GM21528 (cell line): ENCODE results near the gene FUT9.

Experiments
- ATAC-seq: cut with Tn5 transposase; IDR thresholded peaks from one replicate; pipeline ENCODE4 v1.9.1; 2021; ENCODE audit warnings: mild to moderate bottlenecking, moderate library complexity; ENCODE audit not compliant: unreplicated experiment, low FRiP score

FUT9 gene

GRCh38 chr6:96015518-96016333, at the start of gene FUT9:
FUT9 (plus strand) TSS chr6:96015974; CDS start chr6:96203156, 187,182 bp downstream.
- ATAC-seq: no peak

DNA sequence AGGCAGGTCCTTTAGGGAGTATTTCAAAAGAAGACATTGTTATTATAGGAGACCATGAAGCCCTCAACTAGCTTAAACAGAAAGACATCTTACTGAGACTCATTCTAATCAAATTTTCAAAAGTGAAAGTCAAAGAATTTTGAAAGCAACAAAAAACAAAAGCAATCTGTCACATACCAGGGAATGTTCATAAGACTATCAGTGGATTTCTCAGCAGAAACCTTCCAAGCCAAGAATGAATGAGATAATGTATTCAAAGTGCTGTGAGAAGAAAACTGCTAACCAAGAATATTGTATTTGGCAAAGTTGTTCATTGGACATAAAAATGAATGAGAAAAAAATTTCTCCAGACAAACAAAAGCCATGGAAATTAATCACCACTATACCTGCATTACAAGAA, 48.2 kb upstream of the FUT9 start:
- ATAC-seq: no peak

- ATAC-seq: no peak
These were observed 41.8 kb upstream of the FUT9 start for GRCh38 chr6:95973976-95974375.

- no peak for ATAC-seq
These were observed 37.5 kb upstream of the FUT9 start for GRCh38 chr6:95978230-95978629.

GRCh38 chr6:95991906-95992305, 23.9 kb upstream of the FUT9 start:
- ATAC-seq: no peak

GRCh38 chr6:95994151-95994550, 21.6 kb upstream of the FUT9 start:
- ATAC-seq: no peak

GRCh38 chr6:95998133-95998532, 17.6 kb upstream of the FUT9 start:
- no peak for ATAC-seq

- no peak for ATAC-seq
These were observed 13.7 kb upstream of the FUT9 start for GRCh38 chr6:96001891-96002575.

- ATAC-seq: no peak
These were observed 13.2 kb upstream of the FUT9 start for GRCh38 chr6:96002576-96002910.

DNA sequence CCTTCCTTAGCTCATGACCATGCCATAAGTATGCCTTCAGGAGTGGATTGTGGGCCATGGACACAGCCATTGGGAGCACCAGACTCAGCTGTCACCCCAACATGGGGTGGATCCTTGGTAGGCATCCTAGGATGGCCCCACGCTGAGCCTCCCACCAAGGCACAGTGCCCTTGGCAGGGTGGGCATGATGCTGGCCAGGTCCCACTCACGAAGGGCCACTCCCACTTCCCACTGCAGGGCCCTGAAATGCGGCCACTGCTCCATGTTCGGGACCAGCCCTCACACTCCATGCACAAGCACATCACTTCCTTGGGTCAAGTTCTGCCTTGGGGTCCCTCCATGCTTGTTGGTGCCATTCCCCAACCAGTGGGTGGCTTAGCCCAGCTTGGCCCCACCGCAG, 12.9 kb upstream of the FUT9 start:
- ATAC-seq: no peak

DNA sequence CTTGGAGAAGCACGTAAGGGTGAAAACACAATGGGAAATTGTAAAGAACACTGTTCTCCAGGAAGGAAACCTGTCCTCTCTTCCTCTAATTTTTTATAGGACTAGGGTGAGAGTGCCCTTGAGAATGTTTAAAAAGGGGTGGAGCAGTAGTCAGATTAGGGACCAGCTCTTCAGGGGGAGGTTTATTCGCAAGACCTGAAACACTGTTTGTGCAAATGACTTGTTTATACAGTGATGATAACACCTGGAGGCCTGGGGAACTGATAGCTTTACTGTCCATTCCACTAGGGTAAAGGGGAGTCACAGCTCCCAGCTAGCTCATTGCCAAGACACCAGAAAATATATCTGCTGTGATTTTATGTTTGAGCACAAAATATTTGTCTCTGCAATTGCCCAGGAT, 8.1 kb upstream of the FUT9 start:
- no peak for ATAC-seq

- no peak for ATAC-seq
These were observed 2.2 kb upstream of the FUT9 start for GRCh38 chr6:96013531-96013930.

DNA sequence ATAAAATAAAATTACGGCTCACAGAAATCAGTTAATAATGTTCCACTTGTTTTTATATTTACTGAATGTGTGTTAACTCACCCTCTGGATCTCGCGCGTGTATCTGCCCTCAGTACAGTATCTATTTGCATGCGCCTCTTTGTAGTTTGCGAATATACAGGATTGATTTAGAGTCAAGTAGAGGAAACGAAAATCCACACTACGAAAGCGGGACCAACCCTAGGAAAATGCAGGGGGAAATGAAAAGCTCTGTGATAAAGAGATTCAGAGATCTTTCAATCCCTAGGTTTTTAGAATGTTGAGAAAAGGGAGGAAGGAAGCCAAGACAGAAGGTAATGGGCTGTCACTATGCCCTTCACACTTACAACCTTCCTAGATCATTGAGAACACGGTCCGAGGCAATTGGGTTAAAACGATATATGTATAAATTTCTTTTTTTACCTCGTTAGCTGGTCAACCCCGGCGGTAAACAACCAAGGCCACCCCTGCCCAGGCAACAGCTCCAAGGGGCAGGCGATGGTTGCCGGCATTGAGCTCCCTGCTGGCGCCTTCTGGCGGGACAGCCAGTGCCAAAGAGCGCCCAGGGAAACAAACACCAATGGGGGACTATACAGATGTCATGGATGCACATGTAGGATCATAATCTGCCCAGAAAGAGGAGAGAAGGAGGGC, 792 bp upstream of the FUT9 start:
- no peak for ATAC-seq

DNA sequence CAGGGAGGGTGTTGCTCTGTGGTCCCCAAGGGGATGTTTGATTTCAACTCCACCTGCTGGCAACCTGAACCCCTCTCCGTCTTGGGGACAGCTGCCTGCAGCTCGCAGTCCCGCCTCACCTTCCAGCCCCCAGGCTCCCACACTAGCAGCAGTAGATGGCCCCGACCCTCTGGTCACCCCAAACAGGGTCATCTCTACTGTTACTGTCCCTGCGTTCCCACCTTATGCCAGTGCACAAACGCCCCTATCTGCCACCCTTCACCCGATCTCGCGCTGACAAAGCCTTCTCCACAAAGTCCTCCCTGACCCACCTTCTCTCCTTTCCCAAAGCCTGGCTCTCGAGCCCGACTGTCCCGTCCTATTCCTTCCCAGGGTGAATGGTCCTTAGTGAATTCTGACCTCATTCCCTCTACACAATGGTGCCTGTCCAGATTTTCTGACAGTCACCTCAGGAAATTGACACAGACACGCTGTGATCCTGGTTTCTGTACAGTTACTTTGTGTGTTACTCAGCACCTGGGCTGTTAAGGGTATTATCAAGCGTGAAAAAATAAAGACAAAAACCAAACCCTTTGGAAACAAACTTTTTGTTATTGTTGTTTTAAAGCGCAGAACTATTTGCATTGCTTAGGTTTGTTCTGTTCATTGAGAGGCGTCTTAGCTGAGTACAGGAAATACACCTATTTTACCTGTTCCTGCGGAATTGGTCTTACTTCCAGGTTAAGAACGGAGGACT, 728 bp downstream of the FUT9 start:
- no peak for ATAC-seq

- ATAC-seq: no peak
These were observed 1.2 kb downstream of the FUT9 start for GRCh38 chr6:96017070-96017359.

GRCh38 chr6:96022225-96022624, 6.5 kb downstream of the FUT9 start:
- no peak for ATAC-seq

DNA sequence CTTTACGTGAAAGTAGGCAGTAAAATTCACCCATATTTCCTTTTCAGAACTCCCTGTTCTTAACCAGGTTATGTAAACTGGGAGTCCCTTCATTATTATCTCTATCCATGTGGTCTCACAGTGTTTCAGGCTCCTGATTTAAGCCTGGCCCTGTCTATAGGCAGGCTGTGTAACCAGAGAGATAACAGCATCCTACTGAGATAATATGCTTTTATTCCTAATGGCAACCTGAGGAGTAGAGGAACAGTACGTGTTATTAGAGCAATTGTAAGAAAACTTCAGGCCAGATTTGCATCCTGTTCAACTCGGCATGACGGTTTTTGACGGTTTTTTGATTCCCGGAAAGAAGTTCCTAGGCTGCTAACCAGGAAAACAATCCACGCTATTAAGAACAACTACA, 16.9 kb downstream of the FUT9 start:
- no peak for ATAC-seq

- no peak for ATAC-seq
These were observed 35.8 kb downstream of the FUT9 start for GRCh38 chr6:96051555-96051954.

GRCh38 chr6:96058082-96058481, 42.3 kb downstream of the FUT9 start:
- no peak for ATAC-seq

DNA sequence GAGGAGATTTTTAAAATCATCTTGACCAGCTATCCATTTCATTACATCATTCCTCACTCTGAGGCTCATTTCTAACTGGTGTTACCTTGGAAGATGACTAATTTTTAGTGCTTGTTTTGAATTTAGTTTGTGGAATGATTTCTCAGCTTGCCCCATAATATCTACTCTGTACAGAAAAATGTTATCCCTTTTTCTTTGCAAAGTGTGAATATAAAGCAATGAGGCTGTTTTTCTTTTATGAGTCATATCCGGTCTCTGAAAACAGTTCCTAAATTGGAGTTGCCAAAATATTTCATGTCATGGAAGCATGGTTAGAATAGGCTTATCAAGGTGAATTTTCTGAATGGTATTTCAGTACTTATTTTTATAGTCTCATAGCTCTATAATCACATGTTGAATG, 43.8 kb downstream of the FUT9 start:
- no peak for ATAC-seq

DNA sequence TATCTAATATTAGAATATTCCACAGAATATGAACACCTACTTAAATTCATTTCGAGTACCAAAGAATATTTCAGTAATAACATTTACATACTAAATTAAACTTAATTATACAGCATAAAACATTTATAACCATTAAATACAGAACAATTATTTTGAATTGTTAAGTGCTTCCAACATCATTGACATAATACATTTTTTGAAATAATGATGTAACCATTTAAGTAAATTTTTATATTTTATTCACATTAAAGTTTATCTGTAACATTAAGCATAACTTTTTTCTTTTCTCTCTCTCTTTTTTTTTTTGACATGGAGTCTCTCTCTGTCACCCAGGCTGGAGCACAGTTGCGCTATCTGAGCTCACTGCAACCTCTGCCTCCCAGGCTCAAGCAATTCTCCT, 44.5 kb downstream of the FUT9 start:
- no peak for ATAC-seq
